Activated CD4-positive, alpha-beta T cell treated with anti-CD3 and anti-CD28 coated beads for 24 hours (primary cell): ENCODE measurements around the gene PCNT.

Source experiments
- DNase-seq, 2 donors: peaks; one replicate each; pipeline ENCODE4 v3.0.0-alpha.2; 2020; ENCODE audit warnings: low read depth in 2 of 2

The PCNT gene

DNA sequence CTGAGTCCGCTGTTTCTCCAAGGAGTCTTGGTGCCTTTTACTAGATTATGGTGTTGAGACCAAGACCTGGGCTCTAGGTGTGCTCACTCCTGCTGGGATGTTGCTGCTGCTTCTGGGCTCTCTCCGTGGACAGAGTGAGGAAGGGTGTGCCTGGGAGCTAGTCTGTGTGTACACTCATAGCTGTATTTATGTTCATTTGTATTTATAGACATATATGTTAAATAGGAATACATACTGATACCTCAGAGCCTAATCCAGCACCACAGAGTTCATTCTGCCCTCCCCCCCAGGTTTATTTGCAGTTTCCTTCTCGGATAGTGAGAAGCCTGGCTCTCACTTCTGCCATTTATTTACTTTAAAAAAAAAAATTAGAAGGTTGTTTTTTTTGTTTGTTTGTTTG is 12.6 kb downstream of the PCNT start:
- no peak for DNase-seq

DNA sequence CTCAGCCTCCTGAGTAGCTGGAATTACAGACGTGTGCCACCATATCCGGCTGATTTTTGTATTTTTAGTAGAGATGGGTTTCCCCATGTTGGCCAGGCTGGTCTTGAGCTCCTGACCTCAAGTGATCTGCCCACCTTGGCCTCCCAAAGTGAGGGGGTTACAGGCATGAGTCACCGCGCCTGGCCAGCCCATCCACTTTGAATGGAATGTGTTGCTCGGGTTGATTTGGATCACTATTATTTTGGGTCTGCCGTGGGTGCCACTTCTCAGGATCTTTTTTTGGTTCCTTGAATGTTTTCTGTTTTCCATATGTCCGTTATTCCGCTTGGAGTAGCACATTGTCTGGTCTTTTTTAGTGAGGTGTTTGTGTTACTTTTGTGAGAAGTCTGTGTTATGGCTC is 17.0 kb downstream of the PCNT start:
- no peak for DNase-seq

DNA sequence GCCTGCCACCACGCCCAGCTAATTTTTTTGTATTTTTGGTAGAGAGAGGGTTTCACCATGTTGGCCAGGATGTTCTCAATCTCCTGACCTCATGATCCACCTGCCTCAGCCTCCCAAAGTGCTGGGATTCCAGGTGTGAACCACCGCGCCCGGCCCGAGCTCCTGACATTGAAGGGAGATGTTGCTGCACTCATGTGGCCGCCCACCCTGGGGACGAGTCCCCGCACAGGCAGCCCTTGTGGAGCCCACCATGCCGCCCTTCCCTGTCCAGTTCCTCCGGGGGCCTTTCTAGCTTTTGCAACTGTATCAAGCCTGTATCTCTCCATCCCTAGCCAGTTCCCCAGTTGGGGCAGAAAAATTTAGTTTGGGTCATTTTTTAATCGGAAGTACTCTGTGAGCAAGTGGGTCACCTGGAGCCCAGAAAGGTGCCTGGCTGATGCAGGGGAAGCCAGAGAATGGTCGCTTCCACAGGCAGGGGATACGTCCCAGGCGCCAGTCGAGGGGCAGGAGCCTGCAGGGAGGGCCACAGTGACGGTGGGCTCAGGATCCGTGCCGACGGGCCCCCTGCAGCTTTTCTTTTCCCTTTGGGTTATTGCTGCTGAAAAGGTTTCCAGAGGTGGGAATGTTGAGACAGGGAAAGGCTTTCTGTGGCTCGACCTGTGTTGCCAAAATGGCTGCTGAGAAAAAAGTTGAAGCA is 20.4 kb downstream of the PCNT start:
- no peak for DNase-seq

DNA sequence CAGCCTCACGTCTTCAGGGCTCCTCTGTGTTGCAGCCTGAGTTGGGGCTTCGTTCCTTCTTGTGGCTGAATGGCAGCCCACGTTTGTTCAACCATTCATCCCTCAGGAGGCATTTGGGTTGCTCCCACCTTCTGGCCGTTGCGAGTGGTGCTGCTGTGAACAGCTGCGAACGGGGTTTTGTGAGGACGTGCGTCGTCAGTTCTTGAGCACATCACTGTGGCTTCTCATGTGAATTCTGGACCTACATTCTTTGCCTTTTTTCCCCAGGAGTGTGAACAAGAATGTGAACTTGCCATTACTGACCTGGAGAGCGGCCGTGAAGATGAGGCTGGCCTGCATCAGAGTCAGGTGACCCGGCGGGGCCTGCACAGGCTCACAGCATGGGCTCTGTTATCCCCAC is 21.9 kb downstream of the PCNT start:
- DNase-seq = no peak

- DNase-seq = no peak
Measured at GRCh38 chr21:46346296-46347202, 22.6 kb downstream of the PCNT start.

DNA sequence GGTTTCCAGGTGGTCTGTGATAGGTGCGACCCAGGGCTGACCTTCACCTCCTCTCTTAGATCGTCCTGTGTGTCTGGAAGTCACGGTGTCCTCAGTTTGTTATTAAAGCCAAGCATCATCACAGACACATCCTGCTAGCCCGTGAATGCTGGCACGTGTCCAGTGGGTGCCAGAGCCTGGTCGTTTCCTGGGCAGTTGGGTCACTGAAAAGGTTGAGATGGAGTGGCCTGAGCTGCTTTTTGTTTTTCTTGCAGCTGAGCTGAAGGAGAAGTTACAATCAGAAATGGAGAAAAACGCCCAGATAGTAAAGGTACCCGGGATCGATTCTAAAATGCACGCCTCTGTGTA is 23.2 kb downstream of the PCNT start:
- no peak for DNase-seq

- no peak for DNase-seq
Measured at GRCh38 chr21:46347791-46348381, 23.9 kb downstream of the PCNT start.

DNA sequence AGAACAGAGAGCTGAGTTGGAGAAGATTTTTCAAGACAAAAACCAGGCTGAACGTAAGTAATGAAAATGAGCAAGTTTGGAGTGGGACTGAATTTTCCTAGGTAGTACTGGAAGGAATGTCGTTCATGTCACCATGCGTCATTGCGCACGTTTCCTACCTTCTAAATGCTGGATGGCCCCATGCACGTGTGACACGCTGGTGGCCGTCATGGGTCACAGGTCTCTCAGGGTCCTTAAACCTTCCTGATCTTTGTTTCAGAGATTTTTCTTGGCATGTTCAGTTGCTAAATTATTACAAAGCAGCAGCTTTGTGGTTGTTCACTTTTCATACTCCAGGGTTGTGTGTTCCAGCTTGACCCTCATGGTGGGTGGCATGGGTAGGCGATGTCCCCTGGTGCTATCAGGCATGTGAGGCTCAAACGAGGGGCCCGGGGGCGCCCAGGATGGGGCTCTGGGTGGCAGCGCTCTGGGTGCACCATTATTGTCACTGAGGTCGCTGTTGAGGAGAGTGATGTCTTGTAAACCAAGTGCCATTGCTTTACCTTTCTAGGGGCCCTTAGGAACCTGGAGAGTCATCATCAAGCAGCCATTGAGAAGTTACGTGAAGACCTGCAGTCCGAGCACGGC is 25.3 kb downstream of the PCNT start:
- DNase-seq = no peak

- DNase-seq = no peak
Measured at GRCh38 chr21:46350571-46350970, 26.6 kb downstream of the PCNT start.

- DNase-seq = no peak
Measured at GRCh38 chr21:46350981-46351380, 27.0 kb downstream of the PCNT start.

- no peak for DNase-seq
Measured at GRCh38 chr21:46351476-46352163, 27.7 kb downstream of the PCNT start.

GRCh38 chr21:46352164-46352515 is 28.2 kb downstream of the PCNT start:
- DNase-seq = no peak

DNA sequence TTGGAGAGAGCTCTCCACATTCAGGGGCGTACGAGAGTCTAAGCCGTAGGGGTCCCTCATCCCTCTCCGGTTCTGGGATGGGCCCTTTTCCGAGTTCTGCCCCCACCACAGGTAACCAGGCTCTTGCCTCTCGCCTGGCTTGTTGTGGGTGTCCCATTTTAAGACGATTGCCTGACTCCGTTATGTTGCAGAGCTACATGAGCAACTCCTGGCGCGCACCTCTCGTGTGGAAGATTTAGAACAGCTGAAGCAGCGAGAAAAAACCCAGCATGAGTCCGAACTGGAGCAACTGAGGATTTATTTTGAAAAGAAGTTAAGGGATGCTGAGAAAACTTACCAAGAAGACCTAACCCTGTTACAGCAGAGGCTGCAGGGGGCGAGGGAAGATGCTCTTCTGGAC is 29.0 kb downstream of the PCNT start:
- no peak for DNase-seq

DNA sequence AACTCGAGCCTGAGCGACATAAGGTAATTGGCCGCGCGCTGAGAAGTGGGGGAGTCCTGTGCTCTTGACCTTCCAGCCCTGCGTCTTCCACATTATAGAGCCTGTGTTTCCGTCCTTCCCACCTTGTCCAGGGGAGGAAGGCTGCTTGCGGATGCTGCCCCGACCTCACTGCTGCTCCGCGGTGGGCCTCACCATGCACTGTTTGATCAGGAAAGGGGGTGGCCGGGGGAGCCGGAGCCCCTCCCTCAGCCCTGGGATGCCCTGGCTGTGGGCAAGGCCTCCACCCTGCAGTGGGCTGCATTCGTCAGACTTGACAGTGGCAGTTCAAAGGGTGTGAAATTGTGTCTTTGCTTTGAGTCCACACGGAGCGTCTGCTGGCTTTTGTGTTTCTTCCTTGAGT is 30.1 kb downstream of the PCNT start:
- no peak for DNase-seq

- DNase-seq = no peak
Measured at GRCh38 chr21:46354518-46354917, 30.6 kb downstream of the PCNT start.

DNA sequence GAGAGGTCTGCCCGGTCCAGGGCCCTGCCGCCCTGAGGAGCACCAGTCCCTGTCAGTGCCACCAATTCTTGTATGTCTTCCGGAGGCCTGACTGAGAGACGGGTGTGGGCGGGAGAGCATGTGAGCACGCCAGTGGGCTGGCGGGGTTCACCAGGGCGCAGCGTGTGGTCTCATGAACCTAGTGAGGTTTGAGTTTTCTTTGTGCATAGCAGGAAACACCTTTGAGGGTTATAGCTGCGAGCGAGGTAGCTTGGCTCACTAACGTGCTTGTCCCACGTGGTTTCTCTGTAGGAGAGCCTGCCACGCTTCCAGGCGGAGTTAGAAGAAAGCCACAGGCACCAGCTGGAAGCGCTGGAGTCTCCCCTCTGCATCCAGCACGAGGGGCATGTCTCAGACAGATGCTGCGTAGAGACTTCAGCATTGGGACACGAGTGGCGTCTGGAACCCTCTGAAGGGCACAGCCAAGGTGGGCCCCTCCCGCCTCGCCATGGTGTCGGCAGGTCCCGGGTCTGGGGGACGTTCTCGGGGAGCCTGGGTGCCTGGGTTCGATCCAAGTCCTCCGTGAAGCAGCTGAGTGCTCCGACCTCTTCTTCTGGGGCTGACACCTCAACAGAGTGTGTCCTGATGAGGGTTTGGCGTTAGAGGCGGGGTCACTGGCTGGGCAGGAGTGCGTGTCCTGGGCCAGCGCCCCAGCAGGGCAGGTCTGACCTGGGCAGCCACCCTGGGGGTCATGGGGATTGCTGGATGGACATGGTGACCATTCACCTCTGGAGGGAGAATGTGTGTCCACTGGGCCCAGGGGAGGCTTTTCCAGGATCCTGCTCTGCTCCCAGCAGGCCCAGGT is 31.4 kb downstream of the PCNT start:
- DNase-seq = no peak

DNA sequence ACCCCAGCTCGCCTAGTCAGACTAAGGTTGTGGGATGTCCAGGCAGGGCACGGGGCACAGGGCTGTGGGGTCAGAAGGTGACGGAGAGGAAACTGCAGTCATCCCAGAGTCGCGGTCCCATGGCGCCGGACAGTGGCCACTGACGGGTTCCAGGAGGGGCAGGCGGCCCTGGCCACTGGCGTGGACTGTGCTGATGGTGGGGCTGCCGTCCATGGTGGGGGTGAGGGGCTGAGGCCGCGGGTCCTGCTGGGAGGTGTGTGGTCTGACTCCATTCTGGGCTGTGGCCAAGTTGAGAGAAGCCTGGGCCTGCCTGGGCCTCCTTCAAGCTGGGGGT is 32.0 kb downstream of the PCNT start:
- no peak for DNase-seq

DNA sequence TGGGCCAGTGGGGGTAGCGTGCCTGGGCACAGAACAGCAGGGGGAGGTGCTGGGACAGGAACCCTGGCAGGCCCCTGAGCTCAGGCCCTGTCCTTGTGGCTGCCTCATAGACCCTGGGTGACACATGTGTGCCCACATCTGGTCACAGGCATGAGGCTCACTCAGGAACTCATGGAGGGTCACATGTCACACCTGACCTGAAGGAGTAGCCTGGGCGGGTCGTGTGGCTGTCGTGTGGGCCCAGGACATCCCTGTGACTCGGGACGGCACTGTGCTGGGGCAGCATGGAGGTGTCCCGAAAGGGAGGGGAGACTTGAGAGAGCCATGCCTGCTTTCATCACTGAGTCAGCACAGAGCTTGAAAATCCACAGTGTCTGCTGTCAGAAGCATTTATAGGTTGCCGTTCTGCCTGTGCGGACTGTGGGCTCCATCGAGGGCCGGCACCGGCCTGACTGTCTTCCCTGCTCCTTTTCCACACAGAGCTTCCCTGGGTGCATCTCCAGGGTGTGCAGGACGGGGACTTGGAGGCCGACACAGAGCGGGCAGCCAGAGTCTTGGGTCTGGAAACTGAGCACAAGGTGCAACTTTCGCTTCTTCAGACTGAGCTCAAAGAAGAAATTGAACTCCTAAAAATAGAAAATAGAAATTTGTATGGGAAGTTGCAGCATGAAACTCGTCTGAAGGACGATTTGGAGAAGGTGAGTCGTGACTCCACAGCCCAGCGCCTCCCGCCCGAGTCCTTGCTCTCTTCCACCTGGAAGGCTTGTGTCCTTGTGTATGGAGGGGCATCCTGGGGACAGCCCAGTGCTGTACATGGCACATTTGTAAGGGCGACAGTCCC is 32.8 kb downstream of the PCNT start:
- no peak for DNase-seq

DNA sequence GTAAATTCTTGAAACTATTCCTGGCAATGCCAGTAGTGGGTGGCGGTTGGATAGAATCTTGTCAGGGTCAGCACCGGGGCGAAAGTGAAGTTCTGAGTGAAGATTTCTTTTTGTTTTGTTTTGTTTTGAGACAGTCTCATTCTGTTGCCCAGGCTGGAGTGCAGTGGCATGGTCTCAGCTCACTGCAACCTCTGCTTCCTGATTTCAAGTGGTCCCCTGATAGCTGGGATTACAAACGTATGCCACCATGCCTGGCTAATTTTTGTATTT is 33.3 kb downstream of the PCNT start:
- no peak for DNase-seq

- DNase-seq = no peak
Measured at GRCh38 chr21:46357684-46358425, 33.9 kb downstream of the PCNT start.
